Fibroblast of lung (primary cell): ENCODE measurements around the gene PDLIM4. TPM values are rescaled to one million over a fixed set of nuclear protein-coding genes. Genes with fewer than 3 reads are reported as not detected.

Source experiments
- DNase-seq, 2 donors: peaks; one replicate each; pipeline versions ENCODE4 v3.0.0 to v3.0.0-alpha.2; 2010; ENCODE audit warnings: low read depth in 2 of 2
- H2AFZ ChIP-seq: 2 replicates; pipeline ENCODE4 v1.5.1; 2012; ENCODE audit warnings: low read length, control low read depth, inconsistent platforms
- H3K27ac ChIP-seq: 2 replicates; pipeline ENCODE4 v1.5.1; 2011; ENCODE audit warnings: low read length, control low read depth; ENCODE audit not compliant: insufficient read depth
- H3K27me3 ChIP-seq: 2 replicates; pipeline ENCODE4 v1.5.1; 2011; ENCODE audit warnings: mild to moderate bottlenecking, low read length; ENCODE audit not compliant: control insufficient read depth, insufficient read depth
- H3K36me3 ChIP-seq: 2 replicates; pipeline ENCODE4 v1.5.1; 2011; ENCODE audit warnings: low read length; ENCODE audit not compliant: control insufficient read depth, insufficient read depth
- H3K4me1 ChIP-seq: 2 replicates; pipeline ENCODE4 v1.5.1; 2011; ENCODE audit warnings: low read length; ENCODE audit not compliant: control insufficient read depth, insufficient read depth; ENCODE audit errors: extremely low read depth
- H3K4me2 ChIP-seq: 2 replicates; pipeline ENCODE4 v1.5.1; 2011; ENCODE audit warnings: low read length, control low read depth; ENCODE audit not compliant: insufficient read depth; ENCODE audit errors: extremely low read depth
- H3K4me3 ChIP-seq, 4 experiments: fragments of 200-600 bp in 1 of 4; sonication (generic) in 1 of 4; replicated peaks in 1 of 4; 2 replicates each; pipeline ENCODE4 v1.5.1; 2011 to 2016; ENCODE audit warnings: low read length in 4 of 4, low read depth in 3 of 4, mild to moderate bottlenecking in 3 of 4, control low read depth in 2 of 4, inconsistent platforms in 1 of 4, mixed read lengths in 1 of 4; ENCODE audit not compliant: insufficient read depth in 1 of 4; ENCODE audit errors: control extremely low read depth in 1 of 4
- H3K79me2 ChIP-seq: 2 replicates; pipeline ENCODE4 v1.5.1; 2012; ENCODE audit warnings: mild to moderate bottlenecking, low read length, inconsistent platforms; ENCODE audit not compliant: control insufficient read depth, insufficient read depth
- H3K9ac ChIP-seq: 2 replicates; pipeline ENCODE4 v1.5.1; 2011; ENCODE audit warnings: mild to moderate bottlenecking, low read length, control low read depth; ENCODE audit not compliant: insufficient read depth
- H3K9me3 ChIP-seq: 2 replicates; pipeline ENCODE4 v1.5.1; 2012; ENCODE audit warnings: low read depth, low read length; ENCODE audit not compliant: control insufficient read depth, insufficient read depth
- H4K20me1 ChIP-seq: 2 replicates; pipeline ENCODE4 v1.5.1; 2011; ENCODE audit warnings: low read length; ENCODE audit not compliant: control insufficient read depth, insufficient read depth; ENCODE audit errors: extremely low read depth
- EZH2 ChIP-seq: IDR thresholded peaks from 2 replicates; pipeline ENCODE4 v1.5.1; 2012; ENCODE audit warnings: low read length, control low read depth, mild to moderate bottlenecking; ENCODE audit errors: missing control alignments
- polyA plus RNA-seq, 2 donors: library from polyadenylated mRNA; depleted of rRNA in 1 of 2; stranded (reverse) in 1 of 2; unstranded in 1 of 2; fragments of >200 nt; gene quantifications; 2 replicates each; pipeline ENCODE4 v1.2.1, GENCODE V29; 2011 to 2012; ENCODE audit warnings: missing spikeins in 1 of 2
- total RNA-seq: library from RNA; depleted of rRNA; stranded (reverse); fragments of >200 nt; gene quantifications from 2 replicates; pipeline ENCODE4 v1.2.1, GENCODE V29; 2014
- TF ChIP-seq, protein P1 (sequence below), 2 donors: IDR thresholded peaks in 1 of 2; conservative IDR thresholded peaks in 1 of 2; 1 replicate in 1 of 2; 2 replicates in 1 of 2; pipeline ENCODE4 v1.5.1; 2011 to 2012; ENCODE audit warnings: low read length in 2 of 2, control low read depth in 1 of 2, inconsistent platforms in 1 of 2, low read depth in 1 of 2, mild to moderate bottlenecking in 1 of 2

Gene PDLIM4
- total and polyA plus RNA-seq, 2 donors (not counting 1 experiment from before 2014, with no cell fraction given), result 10.7 to 67.2 TPM

GRCh38 chr5:132211787-132212186 lies 45.7 kb upstream of the PDLIM4 start:
- no peak for TF ChIP-seq EZH2
- TF ChIP-seq, protein P1, sequence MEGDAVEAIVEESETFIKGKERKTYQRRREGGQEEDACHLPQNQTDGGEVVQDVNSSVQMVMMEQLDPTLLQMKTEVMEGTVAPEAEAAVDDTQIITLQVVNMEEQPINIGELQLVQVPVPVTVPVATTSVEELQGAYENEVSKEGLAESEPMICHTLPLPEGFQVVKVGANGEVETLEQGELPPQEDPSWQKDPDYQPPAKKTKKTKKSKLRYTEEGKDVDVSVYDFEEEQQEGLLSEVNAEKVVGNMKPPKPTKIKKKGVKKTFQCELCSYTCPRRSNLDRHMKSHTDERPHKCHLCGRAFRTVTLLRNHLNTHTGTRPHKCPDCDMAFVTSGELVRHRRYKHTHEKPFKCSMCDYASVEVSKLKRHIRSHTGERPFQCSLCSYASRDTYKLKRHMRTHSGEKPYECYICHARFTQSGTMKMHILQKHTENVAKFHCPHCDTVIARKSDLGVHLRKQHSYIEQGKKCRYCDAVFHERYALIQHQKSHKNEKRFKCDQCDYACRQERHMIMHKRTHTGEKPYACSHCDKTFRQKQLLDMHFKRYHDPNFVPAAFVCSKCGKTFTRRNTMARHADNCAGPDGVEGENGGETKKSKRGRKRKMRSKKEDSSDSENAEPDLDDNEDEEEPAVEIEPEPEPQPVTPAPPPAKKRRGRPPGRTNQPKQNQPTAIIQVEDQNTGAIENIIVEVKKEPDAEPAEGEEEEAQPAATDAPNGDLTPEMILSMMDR (conservative IDR thresholded peaks at IDR 0.05 in 1 of 2, IDR thresholded peaks at IDR 0.05 in 1 of 2; ENCODE audit: low read depth in 1 of 2, low read length in 2 of 2), result no peak
- Histone ChIP-seq H3K36me3 (peaks cover 24% of the 10 kb centered on the region), H3K4me3 (no peak overlapping the region), H3K4me2 (no peak overlapping the region), H3K79me2 (no peaks in the 10 kb centered on the region), H3K27me3 (no peaks in the 10 kb centered on the region), H2AFZ (no peak overlapping the region), H4K20me1 (no peaks in the 10 kb centered on the region), H3K4me1 (peaks cover 9% of the 10 kb centered on the region), H3K9me3 (no peaks in the 10 kb centered on the region), H3K27ac (no peak overlapping the region), H3K9ac (no peak overlapping the region)
- DNase-seq, result peak in 1 of 2 donors; percentile 56

- TF ChIP-seq, protein P1 (conservative IDR thresholded peaks at IDR 0.05 in 1 of 2, IDR thresholded peaks at IDR 0.05 in 1 of 2; ENCODE audit: low read depth in 1 of 2, low read length in 2 of 2), result no peak
- no peak for TF ChIP-seq EZH2
- Histone ChIP-seq H3K9ac (no peak overlapping the region), H4K20me1 (no peaks in the 10 kb centered on the region), H3K9me3 (no peaks in the 10 kb centered on the region), H2AFZ (no peak overlapping the region), H3K4me2 (no peak overlapping the region), H3K36me3 (peaks cover 22% of the 10 kb centered on the region), H3K79me2 (no peaks in the 10 kb centered on the region), H3K27me3 (no peaks in the 10 kb centered on the region), H3K4me3 (no peak overlapping the region), H3K4me1 (peaks cover 9% of the 10 kb centered on the region), H3K27ac (no peak overlapping the region)
- DNase-seq, result no peak
Observed at GRCh38 chr5:132213666-132214065, 43.8 kb upstream of the PDLIM4 start.

DNA sequence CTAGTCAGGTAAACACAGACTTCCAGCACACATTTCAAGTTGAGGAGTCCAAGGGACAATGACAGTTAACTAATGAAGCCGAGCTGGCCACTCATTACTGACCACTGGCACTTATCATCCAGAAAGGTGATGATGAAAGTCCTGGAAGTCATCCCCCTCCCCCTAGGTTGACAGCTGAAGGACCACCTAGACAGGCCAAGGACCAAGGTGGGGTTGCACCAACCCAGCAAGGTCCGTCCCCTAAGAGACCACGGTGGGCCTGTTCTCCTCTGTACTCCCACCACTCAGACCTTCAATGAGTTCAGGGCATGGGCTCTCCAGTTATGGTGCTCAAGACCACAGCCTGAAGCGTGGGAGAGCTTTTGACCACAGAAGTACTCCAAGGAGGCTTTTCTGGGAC lies 43.0 kb upstream of the PDLIM4 start:
- Histone ChIP-seq H3K36me3 (peaks cover 20% of the 10 kb centered on the region), H3K4me2 (no peak overlapping the region), H3K27ac (peak overlapping the region; percentile 52), H3K9me3 (no peaks in the 10 kb centered on the region), H2AFZ (no peak overlapping the region), H3K4me3 (no peak overlapping the region), H3K9ac (no peak overlapping the region), H3K27me3 (no peaks in the 10 kb centered on the region), H4K20me1 (no peaks in the 10 kb centered on the region), H3K79me2 (peaks cover 5% of the 10 kb centered on the region), H3K4me1 (peaks cover 9% of the 10 kb centered on the region)
- TF ChIP-seq, protein P1 (conservative IDR thresholded peaks at IDR 0.05 in 1 of 2, IDR thresholded peaks at IDR 0.05 in 1 of 2; ENCODE audit: low read depth in 1 of 2, low read length in 2 of 2), result no peak
- TF ChIP-seq EZH2, result no peak
- DNase-seq, result no peak
